AG09309 (cell line): Measurements from ENCODE around the gene PRC1.

Source experiments
- DNase-seq: peaks from one replicate; pipeline ENCODE4 v3.0.0-alpha.2; 2010; ENCODE audit warnings: low read depth
- H3K4me3 ChIP-seq: 2 replicates; pipeline ENCODE4 v1.5.1; 2011; ENCODE audit warnings: mild to moderate bottlenecking, low read depth, low read length, moderate library complexity; ENCODE audit not compliant: control insufficient read depth
- TF ChIP-seq, protein P1 (sequence below): IDR thresholded peaks from 2 replicates; pipeline ENCODE4 v1.5.1; 2011; ENCODE audit warnings: mild to moderate bottlenecking, low read depth, low read length, inconsistent platforms; ENCODE audit not compliant: insufficient read depth, control insufficient read depth; ENCODE audit errors: missing control alignments

Gene PRC1

DNA sequence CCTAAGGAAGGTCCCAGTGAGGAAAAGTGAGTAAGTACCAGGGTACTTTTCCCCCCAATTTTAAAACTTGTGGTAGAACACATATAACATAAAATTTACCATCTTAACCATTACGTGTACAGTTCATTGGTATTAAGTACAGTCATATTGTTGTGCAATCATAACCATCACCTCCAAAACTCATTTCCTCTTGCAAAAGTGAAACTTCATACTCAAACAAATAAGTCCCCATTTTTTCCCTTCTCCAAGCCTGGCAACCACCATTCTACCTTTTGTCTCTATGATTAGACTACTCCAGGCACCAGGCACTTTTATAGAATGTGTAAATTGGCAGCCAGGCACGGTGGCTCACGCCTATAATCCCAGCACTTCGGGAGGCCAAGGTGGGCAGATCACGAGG, 12.2 kb downstream of the PRC1 start:
- peak; percentile 25 for DNase-seq
- TF ChIP-seq, protein P1, sequence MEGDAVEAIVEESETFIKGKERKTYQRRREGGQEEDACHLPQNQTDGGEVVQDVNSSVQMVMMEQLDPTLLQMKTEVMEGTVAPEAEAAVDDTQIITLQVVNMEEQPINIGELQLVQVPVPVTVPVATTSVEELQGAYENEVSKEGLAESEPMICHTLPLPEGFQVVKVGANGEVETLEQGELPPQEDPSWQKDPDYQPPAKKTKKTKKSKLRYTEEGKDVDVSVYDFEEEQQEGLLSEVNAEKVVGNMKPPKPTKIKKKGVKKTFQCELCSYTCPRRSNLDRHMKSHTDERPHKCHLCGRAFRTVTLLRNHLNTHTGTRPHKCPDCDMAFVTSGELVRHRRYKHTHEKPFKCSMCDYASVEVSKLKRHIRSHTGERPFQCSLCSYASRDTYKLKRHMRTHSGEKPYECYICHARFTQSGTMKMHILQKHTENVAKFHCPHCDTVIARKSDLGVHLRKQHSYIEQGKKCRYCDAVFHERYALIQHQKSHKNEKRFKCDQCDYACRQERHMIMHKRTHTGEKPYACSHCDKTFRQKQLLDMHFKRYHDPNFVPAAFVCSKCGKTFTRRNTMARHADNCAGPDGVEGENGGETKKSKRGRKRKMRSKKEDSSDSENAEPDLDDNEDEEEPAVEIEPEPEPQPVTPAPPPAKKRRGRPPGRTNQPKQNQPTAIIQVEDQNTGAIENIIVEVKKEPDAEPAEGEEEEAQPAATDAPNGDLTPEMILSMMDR: no peak
- no peak overlapping the region for H3K4me3 ChIP-seq

DNA sequence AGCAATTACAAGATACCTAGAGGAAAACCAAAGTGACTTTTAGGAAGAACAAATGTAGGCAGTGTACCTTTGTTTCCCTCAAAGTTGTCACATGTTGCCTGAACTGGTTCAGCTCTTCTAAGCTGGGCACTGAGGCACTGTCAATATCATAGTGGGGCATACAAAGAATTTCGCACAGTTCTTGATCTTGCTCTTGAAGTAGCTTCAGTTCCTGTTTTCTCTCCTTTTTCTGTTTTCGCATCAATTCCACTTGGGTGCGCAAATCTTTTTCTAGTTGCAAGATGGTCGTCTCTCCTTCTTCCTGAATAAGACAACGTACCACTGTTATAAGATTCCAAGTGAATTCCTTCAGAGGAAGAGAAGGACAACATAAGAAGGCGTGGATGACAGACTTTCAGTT, 12.7 kb downstream of the PRC1 start:
- TF ChIP-seq, protein P1: no peak
- no peak overlapping the region for H3K4me3 ChIP-seq
- no peak for DNase-seq

DNA sequence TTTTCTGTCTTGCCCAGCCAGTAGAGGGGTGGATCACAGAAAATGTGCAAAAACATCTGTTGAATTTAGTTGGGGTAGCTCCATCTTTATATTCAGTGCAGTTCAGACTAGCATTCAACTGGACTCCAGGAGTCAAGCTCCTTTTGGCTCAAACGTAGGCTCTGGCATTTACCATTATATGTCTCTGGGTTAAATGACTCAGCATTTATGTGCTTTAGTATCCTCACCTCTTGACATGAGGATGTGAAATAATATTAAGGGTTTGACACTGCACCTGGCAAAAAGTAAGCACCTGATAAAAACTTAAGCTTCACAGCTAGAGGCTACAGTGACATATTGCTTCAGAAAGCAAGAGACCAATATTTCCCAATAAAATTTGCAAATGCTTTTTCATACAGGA, 14.8 kb downstream of the PRC1 start:
- no peak for DNase-seq
- H3K4me3 ChIP-seq: no peak overlapping the region
- TF ChIP-seq, protein P1: no peak

DNA sequence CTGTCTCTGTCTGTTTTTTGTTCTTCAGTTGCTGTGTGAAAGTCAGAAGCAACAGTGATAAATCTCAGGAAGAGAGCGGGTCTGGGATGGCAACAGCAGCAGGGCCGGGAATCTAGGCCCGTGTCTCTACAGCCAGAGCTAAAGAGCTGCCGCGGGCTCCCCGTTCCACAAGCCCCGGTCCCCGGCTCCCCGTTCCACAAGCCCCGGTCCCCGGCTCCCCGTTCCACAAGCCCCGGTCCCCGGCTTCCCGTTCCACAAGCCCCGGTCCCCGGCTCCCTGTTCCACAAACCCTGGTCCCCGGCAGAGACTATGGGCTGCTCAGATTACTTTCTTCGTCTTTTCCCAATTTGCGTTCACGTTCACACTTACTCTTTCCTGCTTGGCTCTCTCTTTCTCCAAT, 20.1 kb downstream of the PRC1 start:
- DNase-seq: no peak
- no peak overlapping the region for H3K4me3 ChIP-seq
- TF ChIP-seq, protein P1: no peak

DNA sequence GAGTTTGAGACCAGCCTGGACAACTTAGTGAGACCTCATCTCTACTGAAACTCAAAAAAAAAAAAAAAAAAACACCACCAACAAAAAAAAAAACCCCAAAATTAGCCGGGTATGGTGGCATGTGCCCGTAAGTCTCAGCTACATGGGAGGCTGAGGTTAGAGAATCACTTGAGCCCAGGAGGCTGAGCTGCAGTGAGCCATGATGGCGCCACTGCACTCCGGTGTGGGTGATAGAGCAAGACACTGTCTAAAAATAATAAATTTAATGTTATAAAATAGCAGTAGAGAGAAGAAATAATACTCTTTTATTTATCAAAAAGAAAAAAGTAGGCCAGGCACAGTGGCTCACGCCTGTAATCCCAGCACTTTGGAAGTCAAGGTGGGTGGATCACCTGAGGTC, 22.2 kb downstream of the PRC1 start:
- no peak for DNase-seq

DNA sequence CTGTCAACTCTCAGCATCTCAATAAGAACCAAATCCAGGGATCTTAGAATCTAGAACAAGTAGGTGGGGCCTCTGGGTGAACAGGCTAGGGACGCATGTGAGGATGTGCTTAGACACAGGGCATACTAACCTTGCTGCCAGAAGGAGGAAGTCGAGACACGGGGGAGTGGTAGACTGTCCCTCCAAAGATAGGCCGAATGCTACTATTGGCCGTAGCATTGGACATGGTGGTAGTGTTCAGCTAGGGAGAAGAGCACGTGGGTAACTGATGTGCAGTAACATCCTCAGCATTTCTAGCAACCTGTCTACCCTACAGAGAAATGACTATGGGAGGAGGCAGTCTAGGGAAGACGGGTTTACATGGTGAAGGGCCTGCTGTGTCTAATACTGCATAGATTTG, 24.1 kb downstream of the PRC1 start:
- TF ChIP-seq, protein P1: no peak
- H3K4me3 ChIP-seq: no peak overlapping the region
- DNase-seq: no peak

More for the DNA sequence above, 22.2 kb downstream of the PRC1 start:
- TF ChIP-seq, protein P1: no peak
- no peak overlapping the region for H3K4me3 ChIP-seq

DNA sequence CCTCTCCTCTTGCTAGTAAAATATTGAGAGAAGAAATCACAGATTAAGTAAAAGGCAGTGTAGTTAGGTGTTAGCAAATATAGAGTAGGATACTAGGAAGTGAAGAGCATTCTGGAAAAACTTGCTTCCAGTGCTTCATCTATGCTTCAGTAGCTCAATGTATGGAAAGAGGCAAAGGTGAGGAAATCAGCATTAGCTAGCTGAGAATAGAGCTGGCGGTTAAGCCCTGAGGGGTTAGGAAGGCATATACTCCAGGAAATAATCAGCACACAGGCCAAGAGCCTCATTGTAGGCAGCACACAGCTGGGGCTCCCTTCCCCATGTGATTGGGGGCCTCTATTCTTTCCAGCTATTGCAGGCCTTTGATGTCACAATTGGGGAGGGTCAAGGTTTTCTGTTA, 25.9 kb downstream of the PRC1 start:
- TF ChIP-seq, protein P1: no peak
- no peak overlapping the region for H3K4me3 ChIP-seq
- no peak for DNase-seq
